PFSK-1 (cell line): ENCODE data around the gene PCSK5.

Experiments used
- POLR2AphosphoS5 ChIP-seq: IDR thresholded peaks from 2 replicates; pipeline ENCODE4 v1.6.1; 2012; ENCODE audit warnings: low read depth, mild to moderate bottlenecking, control low read depth, low read length, moderate library complexity
- REST ChIP-seq, 2 experiments: IDR thresholded peaks; 2 replicates each; pipeline versions ENCODE4 v1.6.1 to v1.8.0; 2011 to 2012; ENCODE audit warnings: low read depth in 2 of 2, low read length in 2 of 2, control low read depth in 1 of 2, inconsistent platforms in 1 of 2, mild to moderate bottlenecking in 1 of 2, moderate library complexity in 1 of 2; ENCODE audit not compliant: insufficient read depth in 1 of 2

- TF ChIP-seq REST (IDR thresholded peaks at IDR 0.05; ENCODE audit: insufficient read depth in 1 of 2, low read depth in 2 of 2, low read length in 2 of 2): no peak
- no peak for TF ChIP-seq POLR2AphosphoS5
Observed at GRCh38 chr9:76150013-76150412, 259.5 kb downstream of the PCSK5 start.
